Measurements from ENCODE around the gene ARHGEF26.

Gene ARHGEF26

GRCh38 chr3:154188846-154189245 lies 67.7 kb downstream of the ARHGEF26 start:
- Mint-ChIP-seq H3K27ac (peak overlapping the region in 1 of 3 experiments; percentile 48), H3K27me3 (ENCODE audit: low read depth) (peaks cover 3% of the 10 kb centered on the region), H3K36me3 (ENCODE audit: low read depth) (peaks cover 10% of the 10 kb centered on the region), H3K4me3 (no peak overlapping the region), H3K4me1 (no peaks in the 10 kb centered on the region), H3K9me3 (peaks cover 2% of the 10 kb centered on the region)
- TF ChIP-seq, protein P1, sequence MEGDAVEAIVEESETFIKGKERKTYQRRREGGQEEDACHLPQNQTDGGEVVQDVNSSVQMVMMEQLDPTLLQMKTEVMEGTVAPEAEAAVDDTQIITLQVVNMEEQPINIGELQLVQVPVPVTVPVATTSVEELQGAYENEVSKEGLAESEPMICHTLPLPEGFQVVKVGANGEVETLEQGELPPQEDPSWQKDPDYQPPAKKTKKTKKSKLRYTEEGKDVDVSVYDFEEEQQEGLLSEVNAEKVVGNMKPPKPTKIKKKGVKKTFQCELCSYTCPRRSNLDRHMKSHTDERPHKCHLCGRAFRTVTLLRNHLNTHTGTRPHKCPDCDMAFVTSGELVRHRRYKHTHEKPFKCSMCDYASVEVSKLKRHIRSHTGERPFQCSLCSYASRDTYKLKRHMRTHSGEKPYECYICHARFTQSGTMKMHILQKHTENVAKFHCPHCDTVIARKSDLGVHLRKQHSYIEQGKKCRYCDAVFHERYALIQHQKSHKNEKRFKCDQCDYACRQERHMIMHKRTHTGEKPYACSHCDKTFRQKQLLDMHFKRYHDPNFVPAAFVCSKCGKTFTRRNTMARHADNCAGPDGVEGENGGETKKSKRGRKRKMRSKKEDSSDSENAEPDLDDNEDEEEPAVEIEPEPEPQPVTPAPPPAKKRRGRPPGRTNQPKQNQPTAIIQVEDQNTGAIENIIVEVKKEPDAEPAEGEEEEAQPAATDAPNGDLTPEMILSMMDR (IDR thresholded peaks at IDR 0.05; ENCODE audit: unreplicated experiment in 3 of 3), result no peak

DNA sequence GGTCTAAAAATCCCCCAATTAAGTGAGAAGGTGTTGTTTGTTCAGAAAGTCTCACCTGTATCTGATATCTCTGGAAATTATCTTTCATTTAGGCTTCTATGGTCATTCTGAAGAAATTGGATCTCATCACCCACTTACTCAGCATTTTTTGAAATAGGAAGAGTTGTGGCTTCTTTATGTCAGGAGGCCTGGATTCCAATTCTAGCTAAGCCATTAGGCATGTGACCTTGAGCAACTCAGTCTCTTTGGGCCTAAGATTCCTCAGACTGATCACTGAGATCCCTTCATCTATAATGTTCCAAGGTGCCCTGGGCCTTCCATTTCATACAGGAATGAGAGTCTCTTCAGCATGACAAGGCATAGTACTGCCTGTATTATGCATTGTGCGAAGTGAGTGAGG lies 70.3 kb downstream of the ARHGEF26 start:
- Mint-ChIP-seq H3K4me3 (no peak overlapping the region), H3K36me3 (ENCODE audit: low read depth) (peaks cover 15% of the 10 kb centered on the region), H3K27ac (no peak overlapping the region), H3K9me3 (no peaks in the 10 kb centered on the region), H3K4me1 (no peaks in the 10 kb centered on the region), H3K27me3 (ENCODE audit: low read depth) (peaks cover 3% of the 10 kb centered on the region)
- TF ChIP-seq, protein P1 (IDR thresholded peaks at IDR 0.05; ENCODE audit: unreplicated experiment in 3 of 3), result no peak

DNA sequence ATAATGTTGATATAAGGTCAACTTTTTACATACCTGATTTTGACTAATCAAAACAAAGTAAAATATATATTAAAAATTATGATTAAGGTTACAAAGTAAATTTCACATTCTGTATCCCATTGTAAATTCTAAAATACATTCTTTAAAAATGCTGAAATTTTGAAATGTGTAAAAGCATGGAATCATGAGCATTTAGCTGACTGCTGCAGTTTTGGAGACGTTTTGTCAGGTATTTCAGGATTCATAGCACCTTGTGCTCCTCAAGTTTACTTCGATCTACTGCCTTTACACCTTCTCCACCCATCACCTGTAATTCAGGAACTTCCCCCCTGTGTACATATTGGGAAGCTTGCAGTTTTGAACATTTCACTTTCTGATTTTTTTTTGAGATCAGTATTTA lies 71.0 kb downstream of the ARHGEF26 start:
- Mint-ChIP-seq H3K4me1 (no peaks in the 10 kb centered on the region), H3K4me3 (no peak overlapping the region), H3K36me3 (ENCODE audit: low read depth) (peaks cover 18% of the 10 kb centered on the region), H3K9me3 (no peaks in the 10 kb centered on the region), H3K27ac (no peak overlapping the region), H3K27me3 (ENCODE audit: low read depth) (peaks cover 3% of the 10 kb centered on the region)
- TF ChIP-seq, protein P1 (IDR thresholded peaks at IDR 0.05; ENCODE audit: unreplicated experiment in 3 of 3), result no peak

GRCh38 chr3:154193000-154193615 lies 71.9 kb downstream of the ARHGEF26 start:
- H3K27me3 Mint-ChIP-seq (ENCODE audit: low read depth), result peaks cover 3% of the 10 kb centered on the region
- TF ChIP-seq, protein P1 (IDR thresholded peaks at IDR 0.05; ENCODE audit: unreplicated experiment in 3 of 3), result no peak
- no peak overlapping the region for H3K4me3 Mint-ChIP-seq
- no peak overlapping the region for H3K27ac Mint-ChIP-seq
- H3K4me1 Mint-ChIP-seq, result no peaks in the 10 kb centered on the region
- peaks cover 24% of the 10 kb centered on the region for H3K36me3 Mint-ChIP-seq (ENCODE audit: low read depth)
- H3K9me3 Mint-ChIP-seq, result no peaks in the 10 kb centered on the region

- H3K4me3 Mint-ChIP-seq, result no peak overlapping the region
- H3K36me3 Mint-ChIP-seq (ENCODE audit: low read depth), result peaks cover 37% of the 10 kb centered on the region
- peaks cover 7% of the 10 kb centered on the region for H3K9me3 Mint-ChIP-seq
- peaks cover 3% of the 10 kb centered on the region for H3K27me3 Mint-ChIP-seq (ENCODE audit: low read depth)
- no peaks in the 10 kb centered on the region for H3K4me1 Mint-ChIP-seq
- TF ChIP-seq, protein P1 (IDR thresholded peaks at IDR 0.05; ENCODE audit: unreplicated experiment in 3 of 3), result no peak
- no peak overlapping the region for H3K27ac Mint-ChIP-seq
These were observed 73.7 kb downstream of the ARHGEF26 start for GRCh38 chr3:154194877-154195276.
